PC-9 (cell line): ENCODE measurements around the gene CORIN.
"Not testable (repeated sequence)": the region's sequence is repeated elsewhere in the genome, so short reads cannot be mapped to it uniquely, and the experiment has no call there.

ENCODE experiments used
- CTCF ChIP-seq: fragments of 200-600 bp; sonication (generic); conservative IDR thresholded peaks from 2 replicates; pipeline ENCODE4 v1.6.1; 2017; ENCODE audit warnings: mixed run types, antibody characterized with exemption, mild to moderate bottlenecking, moderate library complexity
- EZH2 ChIP-seq: fragments of 200-600 bp; sonication (generic); IDR thresholded peaks from 2 replicates; pipeline ENCODE4 v1.8.0; 2017; ENCODE audit warnings: antibody characterized with exemption, low read depth

GRCh38 chr4:47753316-47753715, 84.6 kb downstream of the CORIN start:
- TF ChIP-seq CTCF, EZH2: not testable (repeated sequence)
